Measurements from ENCODE around the gene GNAZ. TPM values are rescaled to one million over a fixed set of nuclear protein-coding genes. Genes with fewer than 3 reads are reported as not detected.

Gene GNAZ
- polyA plus RNA-seq, 2 of the 4 experiments (the other 2 are of a cell fraction), result 1.9 to 2.5 TPM

- no peak for DNase-seq (ENCODE audit: low read depth in 1 of 2, low spot score in 1 of 2)
- ChIA-PET CTCF (interaction anchor here (0.5 to 1.0 kb wide), 2 partner anchors 13 to 17 kb away, joined by 3 read pairs; no protein-coding TSS in a partner anchor), POLR2A (no interaction called here)
- Histone ChIP-seq H3K9me3 (no peaks in the 10 kb centered on the region), H3K27ac (no peak overlapping the region), H3K4me3 (no peak overlapping the region), H3K4me1 (no peaks in the 10 kb centered on the region), H3K4me2 (no peak overlapping the region)
- ATAC-seq, result no peak
- FAIRE-seq, result no peak
- 82% methylated on average over 18 of the region's 28 CpGs for WGBS (ENCODE audit: missing lambda C conversion rate)
- TF ChIP-seq GATA3 (IDR thresholded peaks at IDR 0.05; ENCODE audit: borderline replicate concordance) (no peak), BCL3 (IDR thresholded peaks at IDR 0.05) (no peak), RCOR1 (IDR thresholded peaks at IDR 0.05; ENCODE audit: low read depth, low read length) (no peak)
Observed at GRCh38 chr22:23098718-23099530, 28.6 kb downstream of the GNAZ start.

DNA sequence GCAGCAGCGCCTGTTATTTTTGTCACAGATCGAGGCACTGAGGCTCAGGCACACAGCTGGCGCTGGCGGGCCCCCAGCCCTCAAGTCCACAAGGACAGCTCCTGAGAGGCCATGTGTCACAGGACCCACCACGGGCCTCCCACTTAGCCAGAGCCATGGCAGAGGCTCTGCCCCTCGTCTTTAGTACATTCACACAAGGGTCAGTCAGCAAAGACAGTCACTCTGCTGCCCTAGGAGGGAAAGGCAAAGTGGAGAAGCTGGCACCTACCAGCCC is 29.1 kb downstream of the GNAZ start:
- DNase-seq (ENCODE audit: low read depth in 1 of 2, low spot score in 1 of 2) (no peak), ATAC-seq (no peak), FAIRE-seq (no peak)
- POLR2A ChIA-PET, result no interaction called here
- WGBS (ENCODE audit: missing lambda C conversion rate), result no CpG with 5 or more reads among the region's 6 CpGs
- H3K4me1 ChIP-seq, result no peaks in the 10 kb centered on the region
- no peak overlapping the region for H3K4me3 ChIP-seq
- H3K9me3 ChIP-seq, result no peaks in the 10 kb centered on the region
- CTCF ChIA-PET, result interaction anchor here (0.6 to 1.0 kb wide), 2 partner anchors 13 to 425 kb away, joined by 3 read pairs; no protein-coding TSS in a partner anchor
- TF ChIP-seq MYC (IDR thresholded peaks at IDR 0.05; ENCODE audit: borderline replicate concordance, low read length), result no peak
- TF ChIP-seq JUNB (IDR thresholded peaks at IDR 0.05), result no peak
- TF ChIP-seq REST (IDR thresholded peaks at IDR 0.05), result no peak
- no peak for TF ChIP-seq MAZ (IDR thresholded peaks at IDR 0.05; ENCODE audit: borderline replicate concordance, low read depth, low read length)
- no peak for TF ChIP-seq FOXS1 (CRISPR knock-in tag; IDR thresholded peaks at IDR 0.05)
- TF ChIP-seq EHMT2 (IDR thresholded peaks at IDR 0.05; ENCODE audit: low read depth), result no peak
- no peak for TF ChIP-seq BCL3 (IDR thresholded peaks at IDR 0.05)
- TF ChIP-seq PHF8 (IDR thresholded peaks at IDR 0.05; ENCODE audit: borderline replicate concordance, low read depth), result no peak
- no peak for TF ChIP-seq NR3C1 (IDR thresholded peaks at IDR 0.05)
- TF ChIP-seq CHD2 (IDR thresholded peaks at IDR 0.05; ENCODE audit: low read length, partially characterized antibody), result no peak
- no peak for TF ChIP-seq CTCF (IDR thresholded peaks at IDR 0.05)
- TF ChIP-seq ELK1 (IDR thresholded peaks at IDR 0.05; ENCODE audit: low read depth, low read length), result no peak
- TF ChIP-seq RNF2 (IDR thresholded peaks at IDR 0.05; ENCODE audit: borderline replicate concordance, low read depth), result no peak
- TF ChIP-seq CBX8 (IDR thresholded peaks at IDR 0.05), result no peak
- TF ChIP-seq CHD4 (IDR thresholded peaks at IDR 0.05; ENCODE audit: borderline replicate concordance), result no peak
- no peak for TF ChIP-seq PBX3 (IDR thresholded peaks at IDR 0.05)
- TF ChIP-seq SMC3 (IDR thresholded peaks at IDR 0.05), result no peak
- no peak for TF ChIP-seq KDM5A (IDR thresholded peaks at IDR 0.05)
- no peak for TF ChIP-seq RCOR1 (IDR thresholded peaks at IDR 0.05; ENCODE audit: low read depth, low read length)
- TF ChIP-seq ZC3H11A (IDR thresholded peaks at IDR 0.05), result no peak
- no peak overlapping the region for H3K27ac ChIP-seq
- H3K4me2 ChIP-seq, result no peak overlapping the region

All from A549 (cell line).